ENCODE data around the gene TCTN3. TPM values are rescaled to one million over a fixed set of nuclear protein-coding genes. Genes with fewer than 3 reads are reported as not detected.

TCTN3 gene
- total RNA-seq, 1 experiment from 2014 or later, result 41.7 TPM

- Histone ChIP-seq H3K36me3 (ENCODE audit: control insufficient read depth in 1 of 2, insufficient read depth in 2 of 2, low read length in 2 of 2) (peaks cover 21 to 52% of the 10 kb centered on the region in 2 experiments), H3K4me1 (ENCODE audit: control insufficient read depth in 1 of 2, insufficient read depth in 2 of 2, low read length in 2 of 2) (peaks cover 0 to 4% of the 10 kb centered on the region in 2 experiments; a peak in 2 of 4 replicates), H3K27ac (ENCODE audit: low read depth, low read length) (no peak overlapping the region), H2AFZ (ENCODE audit: low read depth, low read length, poor library complexity, severe bottlenecking) (no peak overlapping the region), H3K4me2 (ENCODE audit: low read length) (no peak overlapping the region), H3K27me3 (ENCODE audit: insufficient read depth, low read length) (no peaks in the 10 kb centered on the region), H3K4me3 (replicated peaks in 1 of 2; ENCODE audit: low read depth in 1 of 2, low read length in 2 of 2) (no peak overlapping the region), H3K9me2 (ENCODE audit: insufficient read depth) (no peaks in the 10 kb centered on the region), H3K9ac (ENCODE audit: low read length) (no peak overlapping the region), H4K20me1 (ENCODE audit: insufficient read depth) (peaks cover 4% of the 10 kb centered on the region; the same call in 1 of the 2 replicates), H3K79me2 (ENCODE audit: insufficient read depth, low read length) (peaks cover 75% of the 10 kb centered on the region), H3K9me3 (ENCODE audit: control insufficient read depth in 1 of 2, insufficient read depth in 1 of 2, low read depth in 1 of 2, low read length in 2 of 2) (no peaks in the 10 kb centered on the region; a peak in 1 of 4 replicates)
- RAD21 ChIA-PET (ENCODE audit: low non-redundant PET in 1 of 2, low total read pairs in 2 of 2, uncharacterized antibody in 2 of 2, unreplicated experiment in 2 of 2), result no interaction called here
- POLR2A ChIA-PET, result no interaction called here
- TF ChIP-seq ZFX (IDR thresholded peaks at IDR 0.05), result no peak
- no peak for TF ChIP-seq EZH2 (IDR thresholded peaks at IDR 0.05)
- TF ChIP-seq ZNF274 (IDR thresholded peaks at IDR 0.05; ENCODE audit: low read depth, low read length), result no peak
- no peak for TF ChIP-seq SRF (IDR thresholded peaks at IDR 0.05; ENCODE audit: low read depth)
- no peak for TF ChIP-seq FOSL1 (IDR thresholded peaks at IDR 0.05; ENCODE audit: low read depth)
- TF ChIP-seq, protein P1, sequence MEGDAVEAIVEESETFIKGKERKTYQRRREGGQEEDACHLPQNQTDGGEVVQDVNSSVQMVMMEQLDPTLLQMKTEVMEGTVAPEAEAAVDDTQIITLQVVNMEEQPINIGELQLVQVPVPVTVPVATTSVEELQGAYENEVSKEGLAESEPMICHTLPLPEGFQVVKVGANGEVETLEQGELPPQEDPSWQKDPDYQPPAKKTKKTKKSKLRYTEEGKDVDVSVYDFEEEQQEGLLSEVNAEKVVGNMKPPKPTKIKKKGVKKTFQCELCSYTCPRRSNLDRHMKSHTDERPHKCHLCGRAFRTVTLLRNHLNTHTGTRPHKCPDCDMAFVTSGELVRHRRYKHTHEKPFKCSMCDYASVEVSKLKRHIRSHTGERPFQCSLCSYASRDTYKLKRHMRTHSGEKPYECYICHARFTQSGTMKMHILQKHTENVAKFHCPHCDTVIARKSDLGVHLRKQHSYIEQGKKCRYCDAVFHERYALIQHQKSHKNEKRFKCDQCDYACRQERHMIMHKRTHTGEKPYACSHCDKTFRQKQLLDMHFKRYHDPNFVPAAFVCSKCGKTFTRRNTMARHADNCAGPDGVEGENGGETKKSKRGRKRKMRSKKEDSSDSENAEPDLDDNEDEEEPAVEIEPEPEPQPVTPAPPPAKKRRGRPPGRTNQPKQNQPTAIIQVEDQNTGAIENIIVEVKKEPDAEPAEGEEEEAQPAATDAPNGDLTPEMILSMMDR (IDR thresholded peaks at IDR 0.05 in 2 of 3, conservative IDR thresholded peaks at IDR 0.05 in 1 of 3; ENCODE audit: borderline replicate concordance in 1 of 3, insufficient read depth in 1 of 3, low read depth in 2 of 3, low read length in 2 of 3), result no peak
- TF ChIP-seq, protein P2, sequence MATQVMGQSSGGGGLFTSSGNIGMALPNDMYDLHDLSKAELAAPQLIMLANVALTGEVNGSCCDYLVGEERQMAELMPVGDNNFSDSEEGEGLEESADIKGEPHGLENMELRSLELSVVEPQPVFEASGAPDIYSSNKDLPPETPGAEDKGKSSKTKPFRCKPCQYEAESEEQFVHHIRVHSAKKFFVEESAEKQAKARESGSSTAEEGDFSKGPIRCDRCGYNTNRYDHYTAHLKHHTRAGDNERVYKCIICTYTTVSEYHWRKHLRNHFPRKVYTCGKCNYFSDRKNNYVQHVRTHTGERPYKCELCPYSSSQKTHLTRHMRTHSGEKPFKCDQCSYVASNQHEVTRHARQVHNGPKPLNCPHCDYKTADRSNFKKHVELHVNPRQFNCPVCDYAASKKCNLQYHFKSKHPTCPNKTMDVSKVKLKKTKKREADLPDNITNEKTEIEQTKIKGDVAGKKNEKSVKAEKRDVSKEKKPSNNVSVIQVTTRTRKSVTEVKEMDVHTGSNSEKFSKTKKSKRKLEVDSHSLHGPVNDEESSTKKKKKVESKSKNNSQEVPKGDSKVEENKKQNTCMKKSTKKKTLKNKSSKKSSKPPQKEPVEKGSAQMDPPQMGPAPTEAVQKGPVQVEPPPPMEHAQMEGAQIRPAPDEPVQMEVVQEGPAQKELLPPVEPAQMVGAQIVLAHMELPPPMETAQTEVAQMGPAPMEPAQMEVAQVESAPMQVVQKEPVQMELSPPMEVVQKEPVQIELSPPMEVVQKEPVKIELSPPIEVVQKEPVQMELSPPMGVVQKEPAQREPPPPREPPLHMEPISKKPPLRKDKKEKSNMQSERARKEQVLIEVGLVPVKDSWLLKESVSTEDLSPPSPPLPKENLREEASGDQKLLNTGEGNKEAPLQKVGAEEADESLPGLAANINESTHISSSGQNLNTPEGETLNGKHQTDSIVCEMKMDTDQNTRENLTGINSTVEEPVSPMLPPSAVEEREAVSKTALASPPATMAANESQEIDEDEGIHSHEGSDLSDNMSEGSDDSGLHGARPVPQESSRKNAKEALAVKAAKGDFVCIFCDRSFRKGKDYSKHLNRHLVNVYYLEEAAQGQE (IDR thresholded peaks at IDR 0.05; ENCODE audit: low read depth), result no peak
- TF ChIP-seq ELF1 (IDR thresholded peaks at IDR 0.05; ENCODE audit: borderline replicate concordance, low read depth), result no peak
- no peak for TF ChIP-seq JUND (IDR thresholded peaks at IDR 0.05)
- no peak for TF ChIP-seq RAD21 (IDR thresholded peaks at IDR 0.05; ENCODE audit: low read depth)
- TF ChIP-seq, protein P3, sequence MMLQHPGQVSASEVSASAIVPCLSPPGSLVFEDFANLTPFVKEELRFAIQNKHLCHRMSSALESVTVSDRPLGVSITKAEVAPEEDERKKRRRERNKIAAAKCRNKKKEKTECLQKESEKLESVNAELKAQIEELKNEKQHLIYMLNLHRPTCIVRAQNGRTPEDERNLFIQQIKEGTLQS (IDR thresholded peaks at IDR 0.05), result no peak
- no peak for TF ChIP-seq CBX3 (IDR thresholded peaks at IDR 0.05; ENCODE audit: low read depth)
- no peak for TF ChIP-seq POLR2A (IDR thresholded peaks at IDR 0.05; ENCODE audit: borderline replicate concordance, extremely low read depth, insufficient read depth, insufficient read length)
- TF ChIP-seq TCF7L2 (IDR thresholded peaks at IDR 0.05; ENCODE audit: borderline replicate concordance, extremely low read depth, insufficient read depth, insufficient read length), result no peak
- CTCF ChIA-PET, result interaction anchor here (1.8 kb wide), 1 partner anchor 42 kb away, joined by 6 read pairs; the partner anchor contains the start of gene TCTN3
- no peak for DNase-seq (ENCODE audit: low read depth, low spot score)
- BruUV-seq (replicated peaks), result no TSS peak
- ATAC-seq, result no peak
- intact Hi-C loops (cut with micrococcal nuclease), result no loop called here
Measured at GRCh38 chr10:95651346-95652060, 42.2 kb downstream of the TCTN3 start.
